ENCODE data around the gene PDE11A. TPM values are rescaled to one million over a fixed set of nuclear protein-coding genes. Genes with fewer than 3 reads are reported as not detected.

Gene PDE11A
- total RNA-seq, 1 experiment from 2014 or later = 0.13 TPM

- peak; percentile 71 for TF ChIP-seq CTCF (conservative IDR thresholded peaks at IDR 0.05)
- Mint-ChIP-seq H3K4me3 (no peak overlapping the region), H3K27me3 (ENCODE audit: low read depth) (peaks cover 11% of the 10 kb centered on the region; the same call in 1 of the 2 replicates), H3K27ac (no peak overlapping the region), H3K36me3 (ENCODE audit: insufficient read depth in 1 of 3, low read depth in 3 of 3) (no peaks in the 10 kb centered on the region), H3K4me1 (peaks cover 4% of the 10 kb centered on the region in 2 experiments; a peak in 3 of 4 replicates), H3K9me3 (no peaks in the 10 kb centered on the region)
- no peak overlapping the region for H3K4me2 ChIP-seq (ENCODE audit: insufficient read depth, insufficient read length, low read length)
- no peak for DNase-seq
- H3K9ac ChIP-seq (ENCODE audit: extremely low read depth, insufficient read length, low read length) = no peak overlapping the region
- no peaks in the 10 kb centered on the region for H3K79me1 ChIP-seq (ENCODE audit: insufficient read depth, low read depth, low read length, poor library complexity, severe bottlenecking)
- H2BK5ac ChIP-seq (ENCODE audit: insufficient read length, low read length) = no peak overlapping the region
- H3K4me1 ChIP-seq (ENCODE audit: insufficient read depth, low read length) = no peaks in the 10 kb centered on the region
- no peak overlapping the region for H4K8ac ChIP-seq (replicated peaks; ENCODE audit: insufficient read length, low read depth, low read length)
- H2BK20ac ChIP-seq (ENCODE audit: low read depth, low read length, poor library complexity, severe bottlenecking) = no peak overlapping the region
- no peak overlapping the region for H4K91ac ChIP-seq (ENCODE audit: insufficient read length, low read depth, low read length)
- H2BK15ac ChIP-seq (ENCODE audit: low read depth, low read length) = no peak overlapping the region
- H3K9me3 ChIP-seq (ENCODE audit: control insufficient read depth, low read depth, low read length) = no peaks in the 10 kb centered on the region
- H3K27ac ChIP-seq (ENCODE audit: insufficient read length, low read depth, low read length) = no peak overlapping the region
- no peaks in the 10 kb centered on the region for H3K23me2 ChIP-seq (ENCODE audit: insufficient read length, low read depth, low read length, poor library complexity, severe bottlenecking)
- H2BK12ac ChIP-seq (ENCODE audit: insufficient read length, low read depth, low read length) = no peak overlapping the region
- no peak overlapping the region for H3K18ac ChIP-seq (ENCODE audit: insufficient read length, low read depth, low read length)
- H4K20me1 ChIP-seq (ENCODE audit: control insufficient read depth, insufficient read depth, insufficient read length) = no peaks in the 10 kb centered on the region
- H3K27me3 ChIP-seq (ENCODE audit: insufficient read depth, low read length) = no peaks in the 10 kb centered on the region
- H3K56ac ChIP-seq (ENCODE audit: insufficient read length, low read depth, low read length) = no peak overlapping the region
- H3K79me2 ChIP-seq (ENCODE audit: insufficient read depth, low read length) = no peaks in the 10 kb centered on the region
- H3K4ac ChIP-seq (ENCODE audit: low read depth, low read length) = no peak overlapping the region
- no peak overlapping the region for H2AK5ac ChIP-seq (ENCODE audit: insufficient read length, low read length)
- no peak overlapping the region for H3K14ac ChIP-seq (ENCODE audit: insufficient read depth, low read length)
- no peak overlapping the region for H2BK120ac ChIP-seq (ENCODE audit: low read depth, low read length, poor library complexity, severe bottlenecking)
- H2AFZ ChIP-seq (ENCODE audit: low read length) = no peak overlapping the region
- H3K23ac ChIP-seq (ENCODE audit: insufficient read length, low read depth, low read length) = no peak overlapping the region
- H3T11ph ChIP-seq (ENCODE audit: low read length) = no peak overlapping the region
- no peak overlapping the region for H4K5ac ChIP-seq (ENCODE audit: insufficient read length, low read depth, low read length)
Measured at GRCh38 chr2:177772529-177772928, 300.0 kb downstream of the PDE11A start.
